Peyer's patch (tissue), 4 donors: Measurements from ENCODE around the gene NR2F2.

Experiments used
- CTCF ChIP-seq, 6 experiments: fragments of 450-650 bp in 4 of 6; fragments of 200-600 bp in 2 of 6; sonication (generic) in 1 of 6; IDR thresholded peaks; one replicate each; pipeline ENCODE4 v1.5.1; 2017 to 2019; ENCODE audit warnings: antibody characterized with exemption in 6 of 6, mild to moderate bottlenecking in 3 of 6, moderate library complexity in 1 of 6
- POLR2A ChIP-seq, 2 donors: fragments of 450-650 bp; IDR thresholded peaks; one replicate each; pipeline ENCODE4 v1.5.1; 2017; ENCODE audit warnings: antibody characterized with exemption in 2 of 2, mild to moderate bottlenecking in 2 of 2, moderate library complexity in 2 of 2

- no peak for TF ChIP-seq CTCF (IDR thresholded peaks at IDR 0.05)
- no peak for TF ChIP-seq POLR2A (IDR thresholded peaks at IDR 0.05)
Measured at GRCh38 chr15:96372554-96372953, 42.1 kb downstream of the NR2F2 start.
